T-helper 2 cell treated with Interferon-gamma antibody and Interleukin-4, amounts not matched to agents 5 μg/mL and 100 μg/mL, for 36 hours (primary cell): ENCODE data around the gene HS3ST4.

Experiments used
- DNase-seq: peaks from one replicate; pipeline ENCODE4 v3.0.0; 2021; ENCODE audit warnings: low spot score
- H3K27ac Mint-ChIP-seq: one replicate; pipeline ENCODE4 v1.8.0; 2021; ENCODE audit warnings: mild to moderate bottlenecking, mixed read lengths
- H3K27me3 Mint-ChIP-seq: one replicate; pipeline ENCODE4 v1.8.0; 2021; ENCODE audit warnings: low read depth, mixed read lengths
- H3K36me3 Mint-ChIP-seq: one replicate; pipeline ENCODE4 v1.8.0; 2021; ENCODE audit warnings: low read depth, mixed read lengths
- H3K4me1 Mint-ChIP-seq: one replicate; pipeline ENCODE4 v1.8.0; 2021; ENCODE audit warnings: low read depth, mixed read lengths
- H3K4me3 Mint-ChIP-seq: one replicate; pipeline ENCODE4 v1.8.0; 2022; ENCODE audit warnings: mild to moderate bottlenecking, moderate library complexity, mixed read lengths
- H3K9me3 Mint-ChIP-seq: one replicate; pipeline ENCODE4 v1.8.0; 2021; ENCODE audit warnings: mixed read lengths

HS3ST4 gene

GRCh38 chr16:26161461-26162180 lies 469.9 kb downstream of the HS3ST4 start:
- Mint-ChIP-seq H3K4me1 (no peaks in the 10 kb centered on the region), H3K27ac (no peak overlapping the region), H3K9me3 (no peaks in the 10 kb centered on the region), H3K4me3 (no peak overlapping the region), H3K36me3 (no peaks in the 10 kb centered on the region), H3K27me3 (no peaks in the 10 kb centered on the region)
- no peak for DNase-seq

DNA sequence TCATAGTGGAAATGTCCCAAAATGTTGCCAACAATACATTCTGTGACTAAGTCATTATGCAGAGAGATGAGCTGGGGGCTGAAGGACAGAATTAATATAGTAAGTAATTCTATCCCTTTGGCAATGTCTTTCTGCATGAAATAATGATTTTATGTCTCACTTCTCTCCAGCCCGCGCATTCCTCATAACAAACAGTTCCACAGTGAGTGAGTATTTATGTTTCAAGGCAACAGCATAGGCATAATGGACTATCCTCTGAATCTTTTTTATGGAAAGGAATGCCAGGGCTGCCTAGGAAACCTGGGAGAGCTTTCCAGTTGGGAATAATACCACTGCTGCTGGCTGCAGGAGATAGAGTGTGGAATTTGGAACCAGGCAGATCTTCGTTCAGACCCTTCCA lies 477.7 kb downstream of the HS3ST4 start:
- DNase-seq: no peak
- H3K27ac Mint-ChIP-seq: no peak overlapping the region
- peaks cover 4% of the 10 kb centered on the region for H3K9me3 Mint-ChIP-seq
- no peak overlapping the region for H3K4me3 Mint-ChIP-seq
- H3K27me3 Mint-ChIP-seq: no peaks in the 10 kb centered on the region
- H3K4me1 Mint-ChIP-seq: no peaks in the 10 kb centered on the region
- H3K36me3 Mint-ChIP-seq: no peaks in the 10 kb centered on the region

DNA sequence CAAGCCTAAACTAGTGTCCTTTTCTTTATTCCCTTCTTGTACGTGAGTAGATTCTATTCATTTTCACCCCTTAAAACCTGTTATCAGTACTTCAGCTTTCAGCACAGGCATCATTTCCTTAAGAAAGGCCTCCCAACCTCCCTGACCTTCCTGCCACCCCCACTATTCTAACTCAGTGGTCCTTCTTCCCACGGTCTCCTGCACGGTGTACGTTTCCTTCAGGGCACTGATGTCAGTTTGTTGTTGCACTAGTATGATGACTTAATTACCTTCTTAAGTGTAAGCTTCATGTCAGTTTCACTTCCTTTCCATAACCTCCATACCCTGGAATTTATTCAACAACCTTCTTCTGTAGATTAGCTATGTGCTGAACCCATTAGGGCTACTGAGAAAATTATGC lies 484.2 kb downstream of the HS3ST4 start:
- Mint-ChIP-seq H3K36me3 (no peaks in the 10 kb centered on the region), H3K9me3 (no peaks in the 10 kb centered on the region), H3K4me1 (no peaks in the 10 kb centered on the region), H3K27ac (no peak overlapping the region), H3K4me3 (no peak overlapping the region), H3K27me3 (no peaks in the 10 kb centered on the region)
- DNase-seq: no peak

- Mint-ChIP-seq H3K36me3 (no peaks in the 10 kb centered on the region), H3K9me3 (no peaks in the 10 kb centered on the region), H3K27ac (no peak overlapping the region), H3K4me3 (no peak overlapping the region), H3K4me1 (no peaks in the 10 kb centered on the region), H3K27me3 (no peaks in the 10 kb centered on the region)
- no peak for DNase-seq
Observed at GRCh38 chr16:26177438-26177837, 485.7 kb downstream of the HS3ST4 start.

GRCh38 chr16:26178298-26178697 lies 486.5 kb downstream of the HS3ST4 start:
- no peaks in the 10 kb centered on the region for H3K27me3 Mint-ChIP-seq
- H3K9me3 Mint-ChIP-seq: no peaks in the 10 kb centered on the region
- DNase-seq: no peak
- H3K4me3 Mint-ChIP-seq: no peak overlapping the region
- no peaks in the 10 kb centered on the region for H3K36me3 Mint-ChIP-seq
- no peak overlapping the region for H3K27ac Mint-ChIP-seq
- no peaks in the 10 kb centered on the region for H3K4me1 Mint-ChIP-seq

DNA sequence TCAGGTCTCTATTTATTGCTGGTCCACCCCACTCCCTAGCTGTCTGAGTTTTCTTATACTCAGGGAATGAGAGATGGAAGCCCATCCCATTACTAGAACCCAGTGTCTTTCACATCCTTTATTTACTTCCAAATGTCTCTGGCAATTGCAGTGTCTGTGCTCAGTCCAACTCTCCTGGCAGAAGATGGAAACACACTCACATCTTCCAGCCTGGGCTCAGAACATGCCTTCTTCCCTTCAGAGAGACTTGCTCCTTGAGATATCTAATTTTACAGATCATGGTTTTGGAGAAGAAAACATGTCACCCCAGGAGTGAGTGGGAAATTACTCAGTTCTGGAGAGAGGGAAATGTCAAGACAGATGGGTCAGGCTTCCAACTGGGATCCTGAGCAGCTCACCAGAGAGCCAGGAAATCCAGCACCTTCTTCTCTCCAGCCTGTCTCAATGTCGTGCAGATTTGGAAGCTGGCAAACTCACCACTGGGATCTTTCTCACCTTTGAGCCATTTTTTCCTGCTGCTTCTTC lies 494.4 kb downstream of the HS3ST4 start:
- DNase-seq: no peak
- Mint-ChIP-seq H3K4me1 (no peaks in the 10 kb centered on the region), H3K27ac (no peak overlapping the region)

More for the DNA sequence above, 494.4 kb downstream of the HS3ST4 start:
- no peak overlapping the region for H3K4me3 Mint-ChIP-seq
- H3K36me3 Mint-ChIP-seq: no peaks in the 10 kb centered on the region
- H3K9me3 Mint-ChIP-seq: no peaks in the 10 kb centered on the region
- no peaks in the 10 kb centered on the region for H3K27me3 Mint-ChIP-seq
